Measurements from ENCODE around the gene EIF4G3. TPM values are rescaled to one million over a fixed set of nuclear protein-coding genes. Genes with fewer than 3 reads are reported as not detected.

Gene EIF4G3
- total and polyA plus RNA-seq, 9 of the 15 experiments (the other 6 are each of a cell fraction or from before 2014, with no cell fraction given), result 6.7 to 40.5 (median 32.1) TPM

GRCh38 chr1:21205416-21205815, 28.7 kb upstream of the EIF4G3 start:
- POLR2A ChIA-PET, result interaction anchor here (0.6 to 0.7 kb wide), 2 partner anchors 166 to 532 kb away, joined by 3 read pairs; no protein-coding TSS in a partner anchor
- Histone ChIP-seq H3K36me3 (ENCODE audit: control insufficient read depth, insufficient read depth, low read length) (no peaks in the 10 kb centered on the region), H3K27me3 (ENCODE audit: control insufficient read depth in 2 of 2, insufficient read depth in 2 of 2, low read length in 2 of 2) (peaks cover 8% of the 10 kb centered on the region in 2 experiments; a peak in 2 of 5 replicates), H3K4me2 (ENCODE audit: insufficient read depth, low read length) (no peak overlapping the region), H3K4me3 (no peak overlapping the region), H2AFZ (ENCODE audit: low read depth, low read length) (no peak overlapping the region), H3K79me2 (ENCODE audit: control insufficient read depth, insufficient read depth, low read length) (no peaks in the 10 kb centered on the region), H3K9ac (ENCODE audit: insufficient read depth in 1 of 2, low read depth in 2 of 2, low read length in 2 of 2) (no peak overlapping the region), H3K9me3 (replicated peaks; ENCODE audit: control insufficient read depth, insufficient read depth, low read depth, low read length) (no peaks in the 10 kb centered on the region), H3K27ac (ENCODE audit: extremely low read depth, low read depth, low read length) (no peak overlapping the region), H4K20me1 (replicated peaks; ENCODE audit: control insufficient read depth, insufficient read depth, low read length) (no peaks in the 10 kb centered on the region), H3K4me1 (replicated peaks in 1 of 2; ENCODE audit: control insufficient read depth in 2 of 2, insufficient read depth in 2 of 2, low read length in 2 of 2) (no peaks in the 10 kb centered on the region), H3K9me1 (ENCODE audit: control insufficient read depth, insufficient read depth, low read length) (no peaks in the 10 kb centered on the region)
- CTCF ChIA-PET (ENCODE audit: low intra/inter-chr PET ratio), result no interaction called here
- intact Hi-C loops (cut with micrococcal nuclease), result no loop called here
- 0% methylated on average over 5 of the region's 5 CpGs for WGBS (ENCODE audit: insufficient coverage, low coverage, missing lambda C conversion rate)
- no peak for ATAC-seq
- DNase-seq (ENCODE audit: extremely low read depth in 1 of 4, low spot score in 3 of 4), result no peak
- no TSS peak for BruUV-seq (replicated peaks)
- no peak for FAIRE-seq
- in situ Hi-C loops (cut with MboI), result loop anchor here (5.0 to 25.0 kb wide), 2 partner anchors 508 to 1293 kb away; partner anchors contain the start of gene PLA2G2E
- TF ChIP-seq SRSF9 (IDR thresholded peaks at IDR 0.05; ENCODE audit: borderline replicate concordance, low read depth, low read length), result no peak
- no peak for TF ChIP-seq CCNT2 (IDR thresholded peaks at IDR 0.05; ENCODE audit: borderline replicate concordance, extremely low read depth, insufficient read length, low read depth, low read length)
- no peak for TF ChIP-seq ELK1 (CRISPR knock-in tag; IDR thresholded peaks at IDR 0.05)
- TF ChIP-seq U2AF2 (optimal IDR thresholded peaks at IDR 0.05; ENCODE audit: low read depth, low read length), result no peak
- TF ChIP-seq MXI1 (IDR thresholded peaks at IDR 0.05; ENCODE audit: low read depth, low read length), result no peak
- TF ChIP-seq SNAPC5 (CRISPR knock-in tag; IDR thresholded peaks at IDR 0.05), result no peak
- TF ChIP-seq TBL1XR1 (IDR thresholded peaks at IDR 0.05; ENCODE audit: low read length in 2 of 2), result no peak
- no peak for TF ChIP-seq E4F1 (CRISPR knock-in tag; IDR thresholded peaks at IDR 0.05; ENCODE audit: borderline replicate concordance)
- no peak for TF ChIP-seq ILK (tag; IDR thresholded peaks at IDR 0.05; ENCODE audit: borderline replicate concordance, low read depth)
- no peak for TF ChIP-seq TEAD4 (IDR thresholded peaks at IDR 0.05; ENCODE audit: low read length)
- TF ChIP-seq TEAD4 (CRISPR knock-in tag; IDR thresholded peaks at IDR 0.05; ENCODE audit: borderline replicate concordance), result no peak
- no peak for TF ChIP-seq CBX8 (IDR thresholded peaks at IDR 0.05; ENCODE audit: borderline replicate concordance, extremely low read depth, low read depth, low read length, poor library complexity, severe bottlenecking)
- no peak for TF ChIP-seq SMAD2 (IDR thresholded peaks at IDR 0.05; ENCODE audit: low read depth, low read length)
- no peak for TF ChIP-seq USF1 (CRISPR knock-in tag; IDR thresholded peaks at IDR 0.05)
- no peak for TF ChIP-seq ERF (CRISPR knock-in tag; IDR thresholded peaks at IDR 0.05)

All from K562 (cell line).